GM21737 (cell line): ENCODE data around the gene LRFN2.

Experiments
- ATAC-seq: cut with Tn5 transposase; IDR thresholded peaks from one replicate; pipeline ENCODE4 v1.9.1; 2021; ENCODE audit warnings: mild to moderate bottlenecking, moderate library complexity; ENCODE audit not compliant: unreplicated experiment

The LRFN2 gene

DNA sequence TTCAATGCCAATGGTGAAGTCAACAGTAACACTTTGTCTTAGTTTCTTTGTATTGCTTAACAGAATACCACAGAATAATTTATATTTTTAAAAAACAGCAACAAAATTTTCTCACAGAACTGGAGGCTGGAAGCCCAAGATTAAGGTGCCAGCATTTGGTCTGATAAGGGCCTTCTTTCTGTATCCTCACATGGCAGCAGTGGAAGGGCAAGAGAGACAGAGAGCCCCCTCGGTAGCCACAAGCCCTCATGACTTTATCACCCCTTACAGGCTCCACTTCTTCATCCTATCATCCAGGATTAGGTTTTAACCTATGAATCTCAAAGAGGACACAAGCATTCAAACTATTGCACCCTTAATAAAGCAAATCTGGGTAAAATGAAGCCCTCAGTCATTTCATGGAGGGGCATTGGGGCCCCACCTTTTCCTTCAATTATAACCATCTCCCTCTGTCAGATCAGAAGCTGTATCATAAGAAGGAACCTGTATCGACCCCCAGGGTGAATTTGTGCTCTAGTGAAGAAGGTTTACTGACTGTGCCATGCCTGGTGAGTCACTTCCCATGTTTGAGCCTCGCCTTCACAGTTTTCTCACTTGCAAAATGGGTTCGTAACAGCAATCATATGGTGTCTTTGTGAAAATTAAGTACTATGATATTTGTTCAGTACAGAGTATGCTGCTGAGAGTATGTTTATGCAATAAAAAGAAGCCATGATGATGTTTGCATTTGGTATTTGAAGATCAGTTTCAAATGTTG lies 178.2 kb downstream of the LRFN2 start:
- ATAC-seq: no peak

DNA sequence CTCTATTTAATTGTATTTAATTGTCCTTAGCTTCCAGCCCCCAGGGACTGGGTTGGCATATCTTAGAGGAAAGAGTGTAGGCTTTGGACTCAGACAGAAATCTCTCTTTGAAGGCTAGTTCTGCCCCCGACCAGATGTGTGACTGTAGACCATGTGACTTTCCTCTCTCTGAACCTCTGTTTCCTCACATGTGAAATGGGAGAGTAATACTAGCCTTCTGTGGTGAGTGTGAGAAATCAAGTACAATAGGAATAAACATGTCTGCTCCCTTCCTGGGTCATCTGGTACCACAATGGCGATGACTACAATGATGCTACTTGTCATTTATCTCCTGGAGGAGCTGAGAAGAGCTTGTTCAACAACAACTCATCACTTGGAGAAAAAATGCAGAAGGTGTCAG lies 179.9 kb downstream of the LRFN2 start:
- no peak for ATAC-seq

DNA sequence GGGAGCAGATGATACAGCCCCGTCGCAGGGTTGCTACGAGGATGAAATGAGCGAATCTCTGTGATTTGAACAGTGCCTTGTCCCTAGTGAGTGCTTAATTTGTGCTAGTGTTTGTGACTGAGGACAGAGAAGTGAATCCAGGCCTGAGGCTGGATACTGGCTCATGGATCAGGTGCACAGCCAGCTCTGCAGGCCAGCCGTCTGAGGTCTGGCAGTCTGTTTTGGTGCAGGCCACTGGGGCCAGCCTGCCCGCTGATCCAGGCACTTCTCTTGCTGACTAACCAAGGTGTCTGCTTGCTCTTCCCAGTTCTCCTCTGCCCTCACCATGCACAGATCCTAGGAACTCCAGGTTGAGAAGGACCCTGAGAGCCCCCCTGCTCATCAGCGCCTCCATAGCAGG lies 181.0 kb downstream of the LRFN2 start:
- no peak for ATAC-seq

DNA sequence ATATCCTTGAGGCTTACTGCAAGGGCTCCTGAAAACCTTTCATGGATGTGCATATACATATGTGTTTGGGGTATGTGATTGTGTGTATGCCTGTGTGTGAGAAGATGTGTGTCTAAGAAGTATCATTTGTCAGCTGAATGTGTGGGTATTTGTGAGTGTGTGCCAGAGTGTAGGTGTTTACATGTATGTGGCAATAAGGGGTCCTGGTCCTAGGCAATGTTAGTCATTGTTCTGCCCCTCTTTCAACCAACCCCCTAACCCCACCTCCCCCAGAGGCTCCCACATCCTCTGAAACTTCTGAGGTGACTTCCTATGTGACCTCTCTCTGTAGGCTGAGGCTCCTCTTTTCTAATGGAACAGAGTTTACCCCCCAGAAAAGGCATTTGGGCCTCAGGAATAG lies 186.4 kb downstream of the LRFN2 start:
- no peak for ATAC-seq

DNA sequence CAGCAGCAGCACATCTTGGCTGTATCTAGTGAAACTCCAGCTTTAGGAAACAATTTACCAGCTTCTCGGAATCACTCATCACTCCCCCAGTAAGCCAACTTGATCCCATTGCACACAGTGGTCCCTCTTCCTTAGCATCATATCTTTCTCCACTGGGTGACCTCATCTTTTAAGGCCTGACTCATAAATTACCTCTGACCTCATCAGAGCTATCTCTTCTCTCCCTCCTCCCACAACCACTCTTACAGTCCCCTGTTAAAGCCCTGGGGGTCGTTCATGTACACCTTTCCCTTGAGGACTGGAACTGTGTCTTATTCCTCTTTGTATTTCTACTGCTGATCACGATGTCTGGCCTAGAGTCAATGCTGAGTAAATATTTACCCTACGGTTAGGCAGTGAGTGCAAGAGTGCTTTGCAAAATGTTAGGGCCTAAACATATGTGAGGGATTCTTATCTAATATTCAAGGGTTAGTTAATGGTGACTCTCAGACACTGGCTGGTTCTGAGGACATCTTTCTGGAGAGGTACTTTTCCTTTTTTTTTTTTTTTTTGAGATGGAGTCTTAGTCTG lies 187.2 kb downstream of the LRFN2 start:
- ATAC-seq: no peak

DNA sequence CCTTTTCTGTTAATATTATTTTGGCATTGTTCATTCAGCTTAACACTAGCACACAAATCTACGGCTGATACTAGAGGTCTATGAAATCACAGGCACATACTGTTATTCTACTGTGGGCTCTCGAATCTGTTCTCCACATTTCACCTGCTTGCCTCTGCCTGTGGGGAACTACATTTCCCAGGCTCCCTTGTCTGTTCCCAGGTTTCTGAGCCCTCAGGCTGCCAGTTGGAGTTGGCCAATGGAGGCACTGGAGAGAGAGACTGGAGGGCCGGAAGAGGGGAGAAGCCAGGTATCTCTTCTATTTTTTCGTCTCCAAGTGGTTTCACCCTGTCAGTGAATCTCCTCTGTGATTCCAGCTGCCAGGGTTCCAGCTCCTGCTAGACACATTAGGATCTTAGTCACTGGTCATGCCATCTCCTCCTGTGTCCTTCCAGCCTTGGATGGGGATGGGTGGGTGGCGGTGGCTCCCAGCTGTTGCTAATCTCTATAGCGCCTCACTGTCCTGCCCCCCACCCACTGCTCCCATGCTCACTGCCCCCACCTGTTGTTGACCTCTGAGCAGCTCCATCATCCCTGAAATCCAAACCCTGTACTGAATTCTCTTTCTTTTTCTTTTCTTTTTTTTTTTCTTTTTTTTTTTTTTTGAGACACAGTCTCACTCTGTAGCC lies 188.2 kb downstream of the LRFN2 start:
- ATAC-seq: no peak

DNA sequence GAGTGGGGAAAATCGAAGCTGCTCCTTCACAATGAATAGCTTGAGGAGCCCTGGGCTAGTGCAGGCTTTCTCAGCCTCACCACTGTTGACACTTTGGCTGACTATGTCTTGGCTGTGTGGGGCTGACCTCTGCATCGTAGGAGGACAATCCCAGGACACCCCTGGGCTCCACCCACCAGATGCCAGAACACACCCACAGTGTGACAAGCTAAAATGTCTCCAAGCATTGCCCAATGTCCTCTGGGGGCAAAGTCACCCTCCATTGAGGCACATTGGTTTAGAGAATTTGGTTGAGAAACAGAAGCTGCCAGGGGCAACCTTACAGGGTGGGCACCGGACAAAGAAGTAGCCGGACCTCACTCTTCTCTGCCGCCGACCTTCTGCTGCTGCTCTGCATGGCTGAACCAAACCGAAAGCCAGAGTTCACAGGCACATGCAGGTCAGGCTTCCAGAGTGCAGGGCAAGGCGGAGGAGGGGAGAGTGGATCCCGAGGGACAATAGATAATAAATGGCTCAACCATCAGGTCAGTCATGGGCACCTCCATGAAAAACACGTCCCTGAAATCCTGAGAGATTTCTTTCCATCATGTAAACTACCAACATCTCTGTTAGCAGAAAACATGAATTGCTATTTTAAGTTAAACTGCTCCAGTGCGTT lies 189.0 kb downstream of the LRFN2 start:
- no peak for ATAC-seq

DNA sequence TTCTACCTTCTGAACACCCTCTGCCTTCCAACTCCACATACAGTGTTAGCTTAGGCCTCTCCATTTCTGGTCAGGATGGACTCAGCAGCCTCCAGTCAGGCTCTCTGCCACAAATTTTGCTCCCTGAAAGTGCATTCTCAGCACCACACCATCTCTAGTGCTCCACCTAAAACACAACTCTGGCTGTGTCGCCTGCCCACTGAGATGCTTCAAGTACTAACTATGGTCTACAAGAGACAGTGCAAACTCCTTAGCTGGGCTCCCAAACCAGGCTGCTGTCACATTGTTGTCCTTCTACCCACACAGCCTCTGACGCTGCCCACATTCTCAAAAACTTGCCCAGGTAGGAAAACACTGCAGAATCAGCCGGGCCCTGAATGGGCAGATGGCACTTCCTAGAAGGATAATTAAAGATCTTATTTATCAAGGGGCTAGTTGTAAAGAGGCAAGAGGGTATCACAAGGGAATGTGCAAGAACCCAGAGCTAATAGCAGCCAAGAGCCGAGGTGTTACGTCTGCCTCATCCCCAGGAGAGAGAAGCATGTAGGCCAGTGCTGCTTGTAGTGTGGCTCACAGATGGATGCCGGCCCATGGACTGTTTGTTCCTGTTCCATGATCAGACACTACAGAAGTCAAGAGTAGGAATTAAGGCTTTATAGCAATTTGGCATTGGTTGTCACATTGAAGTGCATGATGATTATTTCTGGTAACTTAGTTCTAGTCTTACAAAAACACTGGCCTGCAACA lies 189.7 kb downstream of the LRFN2 start:
- ATAC-seq: no peak

DNA sequence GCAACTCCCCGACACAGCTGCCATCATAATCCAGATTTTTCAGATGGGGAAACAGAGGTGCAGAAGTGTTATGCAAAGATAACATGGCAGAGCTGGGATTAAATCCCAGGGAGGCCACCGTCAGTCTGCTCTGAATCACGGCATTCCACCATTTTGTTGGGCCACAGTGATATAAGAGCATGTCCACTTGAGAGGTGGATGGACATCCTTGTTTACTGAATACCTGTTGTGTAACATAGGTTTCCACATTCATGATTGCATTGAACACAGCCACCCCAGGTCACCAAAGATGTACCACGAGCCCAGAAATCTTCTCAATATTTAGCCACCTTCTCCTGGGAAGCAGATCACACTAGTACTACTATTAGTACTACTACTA lies 191.5 kb downstream of the LRFN2 start:
- ATAC-seq: no peak

DNA sequence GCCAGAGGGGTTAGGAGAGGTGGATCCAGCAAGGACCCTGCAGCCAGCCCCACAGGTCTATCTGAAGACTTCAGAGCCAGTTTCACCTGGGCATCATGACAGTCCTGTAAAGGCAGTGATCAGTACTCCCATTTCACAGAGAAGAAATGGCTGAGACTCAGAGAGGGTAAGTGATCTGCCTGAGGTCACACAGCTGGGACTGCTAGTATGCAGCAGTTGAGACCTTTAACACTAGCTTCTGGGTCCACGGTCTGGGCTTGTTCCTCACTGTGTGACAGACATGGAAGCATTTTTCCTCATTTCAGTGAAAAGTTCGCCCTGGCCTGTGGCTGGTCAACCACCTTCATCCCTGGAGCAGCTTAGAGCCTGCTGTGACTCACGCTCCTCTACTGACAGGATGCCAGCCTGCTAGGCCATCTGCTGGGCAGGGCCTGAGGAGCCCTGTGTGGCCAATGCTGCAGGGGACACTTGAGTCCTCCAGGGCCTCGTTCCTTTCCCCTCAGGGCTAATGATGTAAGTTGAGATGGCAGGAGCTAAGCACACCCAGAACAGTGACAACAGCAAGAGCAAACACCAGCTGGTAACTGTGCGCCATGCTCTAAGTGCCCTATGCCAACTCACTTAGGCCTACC lies 192.0 kb downstream of the LRFN2 start:
- ATAC-seq: no peak

DNA sequence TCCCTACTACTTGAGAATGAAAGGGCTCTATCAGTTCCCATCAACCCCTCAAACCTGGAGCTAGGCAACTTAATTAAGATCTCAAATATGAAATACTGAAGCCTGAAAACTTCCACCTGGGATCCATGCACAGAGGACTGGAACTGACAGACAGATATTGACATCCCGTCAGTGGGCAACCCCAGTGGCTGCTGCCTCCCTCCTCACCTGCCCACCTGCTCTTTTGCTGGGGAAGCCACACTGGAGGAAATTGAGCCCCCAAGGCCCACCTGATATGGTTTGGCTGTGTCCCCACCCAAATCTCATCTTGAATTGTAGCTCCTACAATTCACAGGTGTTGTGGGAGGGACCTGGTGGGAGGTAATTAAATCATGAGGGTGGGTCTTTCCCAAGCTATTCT lies 192.8 kb downstream of the LRFN2 start:
- no peak for ATAC-seq

DNA sequence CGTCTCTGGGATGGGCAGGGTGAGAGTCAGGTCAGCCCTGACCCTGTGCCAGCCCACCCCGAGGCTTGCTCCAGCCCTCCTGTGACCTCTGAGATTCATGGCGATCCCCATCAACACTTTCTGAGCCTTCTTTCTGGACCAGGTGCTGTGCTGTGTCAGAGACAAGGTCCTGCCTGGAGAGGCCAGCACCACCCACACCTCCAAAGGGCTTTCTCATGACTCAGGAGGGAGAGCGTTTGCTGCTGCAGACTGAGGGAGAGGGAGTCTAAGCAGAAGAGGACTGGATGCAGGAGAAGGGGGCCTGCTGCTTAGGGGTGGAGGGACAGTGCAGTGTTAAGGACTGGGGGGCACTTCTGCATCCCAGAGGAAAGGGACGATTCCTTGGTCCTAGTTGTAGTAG lies 193.5 kb downstream of the LRFN2 start:
- no peak for ATAC-seq

DNA sequence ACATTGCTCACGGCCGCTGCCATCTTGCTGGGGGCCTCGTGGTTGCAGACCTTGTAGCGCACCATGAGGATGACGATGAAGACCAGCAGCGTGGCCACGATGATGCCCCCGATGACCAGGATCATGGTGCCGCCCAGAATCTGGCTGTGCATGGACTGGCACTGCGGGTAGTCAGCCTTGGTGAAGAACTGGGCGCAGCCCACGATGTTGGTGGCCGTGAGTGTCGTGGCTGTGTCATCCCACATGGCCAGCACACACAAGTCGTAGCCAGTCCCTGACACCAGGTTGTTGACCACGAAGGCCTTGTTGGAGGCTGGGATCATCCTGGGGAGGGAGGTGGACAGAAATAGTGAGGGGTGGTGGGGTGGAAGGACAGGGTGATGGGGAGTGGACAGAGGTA lies 194.6 kb downstream of the LRFN2 start:
- ATAC-seq: no peak

DNA sequence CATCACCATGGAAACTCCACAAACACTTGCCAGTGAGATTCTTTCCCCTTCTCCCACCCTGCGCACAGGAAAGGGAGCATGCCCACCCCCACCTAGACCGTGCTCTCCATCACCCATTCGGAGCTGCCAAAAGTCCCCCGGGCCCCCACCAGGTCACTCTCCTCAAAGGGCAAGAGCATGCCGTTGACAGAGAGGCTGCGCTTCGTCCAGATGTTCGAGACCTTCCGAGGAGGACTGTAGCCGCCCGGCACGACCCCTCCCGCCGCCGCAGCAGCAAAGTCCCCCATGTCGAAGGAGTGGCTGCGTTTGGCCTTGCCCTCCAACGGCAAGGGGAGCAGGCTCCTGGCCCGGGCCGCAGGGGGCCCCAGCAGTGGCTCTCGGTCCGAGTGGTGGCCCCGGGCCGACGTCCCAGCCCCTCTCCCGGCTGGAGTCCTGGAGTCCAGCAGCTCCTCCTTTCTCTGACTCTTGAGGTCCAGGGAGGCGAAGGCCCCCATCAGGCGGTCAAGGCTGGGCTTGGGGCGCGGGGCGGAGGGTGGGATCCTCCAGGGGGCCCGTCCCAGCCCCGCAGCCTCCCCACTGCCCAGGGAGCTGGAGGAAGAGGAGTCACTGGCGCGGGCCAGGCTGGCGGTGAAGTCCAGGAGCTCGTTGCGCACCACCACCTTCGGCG lies 195.2 kb downstream of the LRFN2 start:
- no peak for ATAC-seq

DNA sequence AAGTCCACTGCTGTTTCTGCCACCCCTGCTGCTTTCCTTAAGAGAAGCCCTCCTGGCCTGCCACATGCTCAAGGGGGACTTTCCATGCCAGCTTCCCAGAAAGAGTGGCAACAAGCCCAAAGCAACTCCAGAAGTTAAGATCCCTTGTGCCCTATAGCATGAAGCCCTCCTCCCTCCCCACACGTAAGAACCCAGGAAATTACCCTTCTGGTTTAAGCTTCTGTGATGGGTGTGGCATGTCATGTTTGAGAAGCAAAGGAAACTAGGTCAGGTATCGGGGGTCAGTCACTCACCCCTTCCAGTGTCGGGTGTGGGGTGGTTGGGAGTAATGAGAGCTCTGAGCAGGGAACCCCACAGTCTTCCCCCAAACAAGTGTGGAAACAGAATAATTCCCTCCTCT lies 196.1 kb downstream of the LRFN2 start:
- no peak for ATAC-seq

DNA sequence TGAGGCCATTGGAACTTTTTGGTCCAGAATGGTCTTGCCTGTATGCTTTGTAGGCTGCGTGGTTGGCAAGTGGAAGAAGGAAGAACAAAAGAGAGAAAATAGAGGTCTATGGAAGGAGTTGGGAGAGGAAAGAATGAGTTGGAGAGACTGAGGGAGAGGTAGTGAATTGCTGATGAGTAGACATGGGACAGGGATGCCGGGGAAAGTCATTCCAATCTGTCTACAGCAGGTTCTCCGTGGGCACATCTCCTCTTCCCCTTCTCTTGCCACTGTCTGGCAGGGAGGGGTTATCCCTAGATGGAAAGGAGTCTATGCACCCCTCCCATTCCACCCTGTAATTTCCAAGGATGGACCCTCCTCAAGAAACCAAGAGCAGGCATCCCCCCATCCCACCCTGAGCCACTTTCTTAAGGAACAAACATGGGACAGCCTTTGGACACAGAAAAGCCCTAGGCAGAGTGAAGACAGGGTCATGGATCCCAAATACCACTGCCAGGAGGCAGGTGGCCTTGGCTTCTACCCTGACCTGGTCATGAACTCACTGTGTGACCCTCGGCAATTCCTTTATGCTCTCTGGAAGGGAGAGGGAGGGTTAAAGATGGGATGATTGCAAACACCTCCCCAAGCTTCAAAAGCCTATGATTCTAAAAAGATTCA lies 196.9 kb downstream of the LRFN2 start:
- ATAC-seq: no peak

DNA sequence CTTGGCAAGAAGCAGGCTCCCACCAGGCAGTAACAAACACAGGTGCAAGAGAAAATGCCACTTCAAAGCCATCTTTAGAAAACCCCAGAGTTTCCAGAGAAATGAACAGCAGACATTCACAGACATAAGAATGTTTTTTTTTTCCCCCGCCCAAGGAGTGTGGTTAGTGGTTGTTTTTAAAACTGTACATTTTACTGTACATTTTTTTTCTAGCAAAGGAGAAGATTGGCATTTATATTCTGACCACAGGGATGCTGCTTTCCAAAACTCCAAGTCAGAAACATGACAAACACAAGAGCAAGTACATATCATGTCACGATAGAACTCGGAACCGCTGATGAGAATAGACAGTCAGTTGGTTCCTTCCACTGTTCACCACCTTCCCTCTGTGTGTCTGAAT lies 197.9 kb downstream of the LRFN2 start:
- ATAC-seq: no peak

DNA sequence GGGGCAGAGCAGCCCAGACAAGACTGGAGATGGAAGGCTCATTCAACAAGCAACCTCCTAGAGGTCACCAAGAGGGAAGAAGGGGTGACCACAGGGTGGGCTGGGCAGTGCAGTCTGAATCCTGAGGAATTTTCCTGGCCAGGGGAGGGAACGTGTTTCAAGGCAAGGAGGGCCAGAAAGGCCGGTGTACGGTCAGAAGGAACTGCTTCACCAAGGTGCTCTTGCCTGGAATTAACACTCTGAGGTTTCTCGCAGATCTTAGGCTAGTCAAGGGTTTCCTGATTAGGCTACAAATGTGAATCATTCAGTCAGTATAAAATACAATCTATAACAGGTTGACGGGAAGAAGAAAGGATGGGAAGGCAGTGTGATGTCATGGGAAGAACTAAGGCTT lies 199.3 kb downstream of the LRFN2 start:
- ATAC-seq: no peak

DNA sequence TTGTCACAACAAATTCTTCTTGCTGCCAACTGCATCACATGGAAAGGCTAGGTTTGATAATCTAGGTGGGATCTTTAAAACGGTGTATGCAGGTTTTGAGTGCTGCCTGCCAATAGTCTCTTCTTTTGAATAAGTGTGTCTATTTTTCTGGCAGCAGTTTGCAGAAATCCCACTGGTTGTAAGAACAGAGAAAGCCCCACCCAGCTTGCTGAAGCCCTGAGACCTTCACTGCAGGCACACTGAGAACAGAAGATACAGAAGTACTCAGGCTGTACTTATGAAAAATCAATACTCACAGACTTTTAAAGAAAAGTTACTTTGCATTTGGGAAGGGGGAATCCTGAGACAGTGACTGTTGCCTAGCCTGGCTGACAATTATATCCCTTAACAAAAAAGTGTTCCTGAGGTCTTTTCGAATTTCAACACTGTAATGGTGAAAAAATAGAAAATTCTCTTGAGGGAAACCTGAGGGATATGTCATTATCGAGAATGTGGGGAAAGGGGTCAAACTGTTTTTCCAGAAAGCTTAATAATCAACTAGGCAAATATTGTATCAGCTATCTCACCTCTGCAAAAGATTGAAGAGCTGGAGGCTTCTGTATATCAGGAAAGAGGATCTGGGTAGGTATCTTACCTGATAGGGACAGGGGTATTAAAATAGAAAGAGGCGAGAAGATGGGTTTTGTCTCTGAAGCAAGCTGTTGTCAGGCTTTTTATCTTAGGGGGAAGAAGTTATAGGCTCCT lies 199.9 kb downstream of the LRFN2 start:
- no peak for ATAC-seq
